CD4-positive, alpha-beta T cell treated with Interleukin-15 for 4 hours (primary cell): Measurements from ENCODE around the gene HGF.

Experiments
- DNase-seq: peaks from one replicate; pipeline ENCODE4 v3.0.0-alpha.2; 2020; ENCODE audit warnings: low spot score

Gene HGF

GRCh38 chr7:81719865-81720264 is 50.0 kb downstream of the HGF start:
- DNase-seq = no peak

- no peak for DNase-seq
Measured at GRCh38 chr7:81715984-81716588, 53.8 kb downstream of the HGF start.

GRCh38 chr7:81714306-81714705 is 55.5 kb downstream of the HGF start:
- no peak for DNase-seq

- no peak for DNase-seq
Measured at GRCh38 chr7:81710751-81711150, 59.1 kb downstream of the HGF start.

- no peak for DNase-seq
Measured at GRCh38 chr7:81709836-81710235, 60.0 kb downstream of the HGF start.

GRCh38 chr7:81707966-81708365 is 61.9 kb downstream of the HGF start:
- DNase-seq = no peak

GRCh38 chr7:81707196-81707595 is 62.7 kb downstream of the HGF start:
- no peak for DNase-seq

GRCh38 chr7:81705206-81705605 is 64.6 kb downstream of the HGF start:
- no peak for DNase-seq

GRCh38 chr7:81704595-81704994 is 65.3 kb downstream of the HGF start:
- DNase-seq = no peak

- DNase-seq = no peak
Measured at GRCh38 chr7:81698965-81699364, 70.9 kb downstream of the HGF start.

GRCh38 chr7:81694711-81695110 is 75.1 kb downstream of the HGF start:
- DNase-seq = no peak

- DNase-seq = no peak
Measured at GRCh38 chr7:81693894-81694293, 76.0 kb downstream of the HGF start.

GRCh38 chr7:81693080-81693479 is 76.8 kb downstream of the HGF start:
- no peak for DNase-seq

GRCh38 chr7:81692146-81692905 is 77.5 kb downstream of the HGF start:
- DNase-seq = no peak

- no peak for DNase-seq
Measured at GRCh38 chr7:81691199-81691821, 78.5 kb downstream of the HGF start.

GRCh38 chr7:81690688-81691087 is 79.2 kb downstream of the HGF start:
- DNase-seq = no peak

GRCh38 chr7:81690251-81690650 is 79.6 kb downstream of the HGF start:
- DNase-seq = no peak

- DNase-seq = no peak
Measured at GRCh38 chr7:81688622-81689411, 81.0 kb downstream of the HGF start.

- DNase-seq = no peak
Measured at GRCh38 chr7:81687062-81687461, 82.8 kb downstream of the HGF start.

- no peak for DNase-seq
Measured at GRCh38 chr7:81685270-81685868, 84.5 kb downstream of the HGF start.

- DNase-seq = no peak
Measured at GRCh38 chr7:81684514-81685269, 85.2 kb downstream of the HGF start.
